Measurements from ENCODE around the gene ERP44.
"Not testable (repeated sequence)": the region's sequence is repeated elsewhere in the genome, so short reads cannot be mapped to it uniquely, and the experiment has no call there.

Gene ERP44

DNA sequence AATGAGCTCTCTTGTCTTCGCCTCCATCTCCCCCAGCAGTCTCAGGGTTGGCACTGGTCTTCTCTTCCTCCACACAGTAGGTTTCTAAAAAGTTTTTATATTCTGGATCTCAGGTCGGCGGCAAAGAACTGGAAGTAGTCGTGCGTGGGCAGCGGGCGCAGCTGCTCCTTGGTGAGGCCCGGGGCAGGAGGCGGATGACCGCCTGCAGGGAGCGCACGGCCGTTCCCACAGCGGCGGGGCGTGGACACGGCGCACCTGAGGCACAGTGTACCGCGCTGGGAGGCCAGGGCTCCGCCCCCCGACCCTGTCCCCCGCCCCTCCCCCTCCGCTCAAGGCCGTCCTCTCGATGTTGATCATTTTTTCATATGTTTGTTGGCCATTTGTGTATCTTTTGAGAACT, 99.9 kb downstream of the ERP44 start:
- DNase-seq: no peak

DNA sequence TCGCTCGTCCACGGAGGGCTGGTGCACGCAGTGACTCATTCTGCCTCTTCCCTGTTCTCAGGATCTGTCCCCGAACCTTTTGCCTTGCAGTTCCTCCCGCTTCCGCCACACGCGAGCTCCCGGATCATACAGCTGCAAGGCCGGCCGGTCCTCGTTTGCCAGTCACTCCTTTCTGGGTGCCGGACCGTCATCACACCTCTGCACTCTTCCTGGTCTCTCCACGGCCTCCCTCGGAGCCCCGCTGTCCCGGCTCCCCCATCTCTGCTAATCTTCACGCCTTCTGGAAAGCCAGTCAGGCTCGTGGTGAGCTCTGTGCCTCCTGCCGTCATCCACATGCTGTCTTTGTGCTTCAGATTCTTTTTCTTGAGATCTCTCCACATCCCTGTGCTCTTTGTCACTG, 100.5 kb downstream of the ERP44 start:
- no peak for DNase-seq

DNA sequence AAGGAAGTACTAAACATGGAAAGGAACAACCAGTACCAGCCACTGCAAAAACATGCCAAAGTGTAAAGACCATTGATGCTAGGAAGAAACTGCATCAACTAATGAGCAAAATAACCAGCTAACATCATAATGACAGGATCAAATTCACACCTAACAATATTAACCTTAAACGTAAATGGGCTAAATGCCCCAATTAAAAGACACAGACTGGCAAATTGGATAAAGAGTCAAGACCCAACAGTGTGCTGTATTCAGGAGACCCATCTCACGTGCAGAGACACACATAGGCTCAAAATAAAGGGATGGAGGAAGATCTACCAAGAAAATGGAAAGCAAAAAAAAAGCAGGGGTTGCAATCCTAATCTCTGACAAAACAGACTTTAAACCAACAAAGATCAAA, 108.3 kb downstream of the ERP44 start:
- DNase-seq: not testable (repeated sequence)

DNA sequence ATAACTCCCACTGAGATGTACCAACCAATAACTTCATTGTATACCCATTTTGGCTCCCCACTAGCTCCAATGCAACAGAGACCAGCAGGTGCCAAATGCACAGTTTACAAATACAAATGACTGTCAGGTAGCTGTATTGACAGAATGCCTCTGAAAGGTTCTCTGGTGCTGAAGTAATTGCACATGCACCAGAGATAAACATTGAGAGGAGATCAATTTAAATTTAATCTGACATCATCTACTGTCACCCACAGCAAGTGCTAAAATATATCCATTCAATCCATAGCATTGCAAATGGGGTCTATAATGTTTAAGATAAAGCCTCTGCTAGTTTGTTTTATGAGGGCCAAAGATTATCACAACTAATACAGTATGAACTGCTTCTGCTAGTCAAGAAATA, 112.2 kb downstream of the ERP44 start:
- no peak for DNase-seq

DNA sequence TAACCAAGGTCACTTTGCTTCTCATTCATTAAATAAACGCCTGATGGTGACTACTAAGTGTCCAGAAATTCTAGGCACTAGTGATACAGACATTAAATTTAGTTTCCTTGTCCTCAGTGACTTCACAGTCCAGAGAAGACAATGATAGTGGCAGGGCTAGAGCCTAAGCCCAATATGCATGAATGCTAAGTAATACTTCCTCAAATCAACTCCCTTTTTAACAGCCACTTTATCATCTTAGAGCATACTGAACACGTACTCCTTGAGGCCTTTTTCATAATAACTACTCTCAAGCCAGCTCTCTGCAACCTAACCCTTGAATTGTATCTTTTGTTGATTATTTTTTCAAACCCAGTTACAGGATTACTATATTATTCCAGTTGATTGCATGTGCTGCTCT, 118.2 kb downstream of the ERP44 start:
- no peak for DNase-seq

DNA sequence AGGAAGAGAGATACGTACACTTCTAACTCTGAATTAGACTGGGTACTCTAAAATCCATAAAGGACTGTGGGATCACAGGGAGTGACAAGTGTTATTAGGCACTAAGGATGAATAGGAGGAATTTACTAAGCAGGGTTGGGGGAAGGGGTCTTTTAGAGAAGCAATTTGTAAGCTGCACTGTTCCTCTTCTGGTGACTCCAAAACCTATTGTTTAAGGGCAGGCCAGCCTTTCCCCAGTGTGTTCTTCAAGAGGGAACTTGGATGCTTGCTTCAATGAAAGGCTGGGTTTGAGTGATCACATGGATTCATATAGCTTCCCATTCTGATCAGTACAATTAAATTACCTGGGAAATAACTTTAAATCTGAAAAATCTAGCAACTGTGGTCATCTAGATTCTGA, 120.6 kb downstream of the ERP44 start:
- no peak for DNase-seq

DNA sequence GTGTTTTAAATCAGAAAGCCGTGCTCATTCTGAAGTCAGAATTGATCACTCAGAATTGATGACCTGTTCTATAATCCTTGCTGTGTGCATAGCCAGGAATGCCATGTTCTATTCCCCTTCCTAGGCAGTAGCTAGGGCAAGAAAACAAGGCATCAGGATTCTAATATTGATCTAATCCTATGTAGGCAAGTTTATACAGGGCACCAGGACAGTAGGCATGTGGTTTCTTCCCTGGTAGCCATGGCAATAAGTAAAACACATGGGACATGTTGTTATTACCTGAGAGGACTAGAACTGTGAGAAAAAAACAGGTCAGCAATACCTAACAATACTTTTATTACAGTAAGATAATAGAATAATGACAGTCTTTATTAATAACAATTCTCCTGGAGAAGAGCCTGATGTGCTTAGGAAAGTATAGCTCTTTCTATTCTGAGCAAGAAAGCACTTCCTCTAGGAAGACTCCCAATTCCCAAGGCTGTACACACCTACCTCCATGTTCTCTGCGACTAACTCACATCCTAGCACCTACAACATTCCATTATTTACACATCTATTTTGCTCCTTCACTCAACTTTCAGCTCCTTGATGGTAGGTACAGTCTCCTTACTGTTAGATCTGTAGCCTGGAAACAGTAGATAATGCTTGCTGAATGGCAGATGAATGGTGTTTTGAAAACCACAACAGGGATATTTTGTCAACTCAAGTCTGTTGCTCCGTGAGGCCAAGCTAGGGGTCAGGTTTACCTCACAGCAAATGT, 121.6 kb downstream of the ERP44 start:
- no peak for DNase-seq

DNA sequence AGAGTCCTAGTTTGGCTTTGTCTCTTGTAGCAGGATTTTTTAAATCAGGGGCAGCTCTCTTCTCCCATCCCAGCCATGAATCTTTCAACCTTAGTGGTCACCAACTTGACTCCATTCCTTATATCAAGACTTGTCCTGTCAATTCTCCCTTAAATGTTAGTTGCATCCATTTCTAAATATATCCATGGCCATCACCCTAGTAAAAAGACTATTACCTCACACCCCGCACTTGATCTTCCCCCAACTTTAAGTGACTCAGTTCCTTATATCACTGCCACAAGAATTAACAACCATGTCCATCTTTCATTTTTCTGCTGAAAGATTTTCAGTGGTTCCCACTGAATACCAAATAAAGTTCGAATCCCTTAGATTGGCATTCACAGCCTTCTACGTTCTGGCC, 125.3 kb downstream of the ERP44 start:
- DNase-seq: no peak

DNA sequence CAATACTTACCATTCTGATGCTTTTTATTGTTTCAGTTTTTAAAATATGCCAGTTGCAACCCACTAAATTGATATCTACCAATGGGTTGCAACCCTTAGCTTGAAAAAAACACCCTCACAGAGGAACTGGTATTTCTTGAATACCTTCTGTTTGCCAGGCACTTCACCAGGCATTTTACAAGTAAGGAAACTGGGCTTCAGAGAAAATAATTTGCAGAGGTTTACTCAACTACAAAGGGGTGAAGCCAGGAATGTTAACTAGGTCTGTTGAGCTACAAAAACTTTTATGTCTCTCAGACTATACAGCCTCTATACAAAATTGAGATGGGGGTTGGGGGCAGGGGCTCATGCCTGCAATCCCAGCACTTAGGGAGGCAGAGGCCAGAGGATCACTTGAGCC, 127.4 kb downstream of the ERP44 start:
- no peak for DNase-seq

DNA sequence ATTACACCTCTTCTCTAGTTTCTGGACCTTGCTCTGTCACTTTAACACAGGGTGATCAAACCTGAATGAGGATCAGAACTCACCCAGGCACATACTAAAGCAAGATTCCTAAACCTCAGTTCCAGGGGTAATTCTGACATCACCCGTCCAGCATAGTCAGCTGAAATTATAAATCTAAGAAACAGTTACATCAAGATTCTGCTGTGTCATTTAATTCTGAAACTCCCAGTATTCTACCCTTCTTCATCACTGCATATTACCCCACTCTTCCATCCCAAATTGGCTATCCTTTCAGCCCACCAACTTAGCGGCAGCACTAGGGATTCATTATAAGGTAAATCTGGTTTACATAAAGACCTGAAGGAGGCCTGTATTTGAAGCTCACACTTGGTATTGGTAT, 128.3 kb downstream of the ERP44 start:
- no peak for DNase-seq

DNA sequence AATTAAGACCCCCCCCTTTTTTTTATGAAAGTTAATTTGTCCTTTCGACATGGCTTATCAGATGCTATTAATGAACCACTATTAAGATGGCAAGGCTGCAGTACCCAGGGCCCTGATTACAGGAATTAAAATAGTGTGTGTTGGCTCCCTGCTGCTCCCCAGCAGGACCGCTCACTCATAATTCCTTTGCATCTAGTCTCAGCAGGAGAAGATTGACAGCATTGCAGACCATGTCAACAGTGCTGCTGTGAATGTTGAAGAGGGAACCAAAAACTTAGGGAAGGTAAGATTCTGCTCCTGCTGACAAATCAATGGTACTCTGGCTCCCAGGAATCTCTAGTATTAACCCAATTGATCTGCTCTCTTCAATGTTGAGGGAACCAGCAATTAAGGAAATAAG, 131.3 kb downstream of the ERP44 start:
- DNase-seq: no peak

DNA sequence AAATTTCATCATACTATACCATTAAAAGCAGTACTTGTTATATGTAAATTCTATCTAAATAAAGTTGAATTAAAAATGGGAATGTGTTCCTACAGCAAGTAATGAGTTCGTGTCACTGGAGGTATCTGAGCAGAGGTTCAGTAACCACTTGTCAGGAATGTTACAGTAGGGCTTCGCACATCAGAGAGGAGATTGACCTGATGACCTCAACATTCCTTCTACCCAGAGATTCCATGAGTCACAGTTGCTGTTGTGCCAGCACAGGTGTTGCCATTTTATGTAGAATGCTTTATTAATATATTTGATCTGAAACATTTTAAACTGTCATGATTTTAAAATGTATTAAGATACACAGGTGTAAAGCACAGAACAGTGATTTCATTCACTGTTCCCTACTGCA, 132.1 kb downstream of the ERP44 start:
- DNase-seq: no peak

DNA sequence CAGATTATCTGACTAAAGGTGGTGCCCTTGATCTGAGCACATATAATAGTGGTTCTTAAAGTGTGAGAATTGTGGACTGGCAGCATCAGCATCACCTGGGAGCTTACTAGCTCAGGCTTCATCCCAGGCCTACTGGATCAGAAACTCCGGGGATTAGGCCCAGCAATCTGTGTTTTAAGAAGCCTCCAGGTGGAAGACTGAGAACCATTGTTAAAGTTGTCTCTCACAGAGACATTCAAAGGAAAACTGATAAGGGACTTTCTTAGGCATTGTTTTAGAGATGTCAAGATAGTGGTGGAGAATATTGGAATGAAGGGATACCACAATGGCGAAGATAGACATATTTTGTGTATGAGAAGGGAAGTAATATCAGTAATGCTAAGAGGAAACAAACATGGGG, 132.8 kb downstream of the ERP44 start:
- no peak for DNase-seq

DNA sequence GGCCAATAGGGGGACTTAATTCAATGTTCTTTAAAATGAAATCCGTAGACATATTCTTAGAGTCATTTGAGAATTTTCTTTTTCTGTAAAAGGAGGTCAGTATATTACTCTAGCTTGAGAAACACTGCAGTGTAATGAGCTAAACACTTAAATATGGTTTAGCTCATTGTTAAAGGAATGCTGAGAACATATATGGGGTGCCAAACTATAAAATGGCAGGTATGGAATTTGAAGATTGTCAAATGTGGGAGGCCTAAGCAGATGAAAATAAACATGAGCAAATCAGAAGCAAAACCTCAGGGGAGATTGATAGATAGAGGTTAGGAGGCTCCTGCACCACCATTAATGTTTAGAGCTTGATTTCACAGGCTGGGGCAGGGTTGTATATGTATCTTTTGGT, 134.5 kb downstream of the ERP44 start:
- no peak for DNase-seq

DNA sequence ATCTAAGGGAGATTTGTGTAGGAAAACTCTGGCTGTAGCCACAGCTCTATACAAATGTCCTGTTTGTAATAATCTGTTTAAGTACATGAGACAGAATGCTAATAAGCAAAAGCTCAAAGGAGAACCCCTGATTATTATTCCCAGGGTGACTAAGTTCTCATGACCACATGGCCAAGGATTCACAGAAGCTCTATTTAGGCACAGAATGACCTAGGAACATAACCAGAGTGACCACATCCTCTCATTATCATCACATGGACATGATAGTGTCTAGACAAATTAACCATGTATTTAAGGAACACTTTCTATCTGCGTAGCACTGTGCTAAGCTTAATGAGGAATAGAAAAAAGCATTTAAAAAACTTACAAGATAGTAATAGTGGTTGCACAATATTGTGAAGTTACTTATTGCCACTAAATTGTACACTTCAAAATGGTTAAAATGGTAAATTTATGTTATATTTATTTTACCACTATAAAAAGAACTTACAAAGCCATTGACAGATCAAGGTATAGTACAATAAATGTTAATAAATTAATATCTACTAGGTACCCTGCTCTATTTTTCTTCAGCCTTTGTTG, 136.0 kb downstream of the ERP44 start:
- no peak for DNase-seq

DNA sequence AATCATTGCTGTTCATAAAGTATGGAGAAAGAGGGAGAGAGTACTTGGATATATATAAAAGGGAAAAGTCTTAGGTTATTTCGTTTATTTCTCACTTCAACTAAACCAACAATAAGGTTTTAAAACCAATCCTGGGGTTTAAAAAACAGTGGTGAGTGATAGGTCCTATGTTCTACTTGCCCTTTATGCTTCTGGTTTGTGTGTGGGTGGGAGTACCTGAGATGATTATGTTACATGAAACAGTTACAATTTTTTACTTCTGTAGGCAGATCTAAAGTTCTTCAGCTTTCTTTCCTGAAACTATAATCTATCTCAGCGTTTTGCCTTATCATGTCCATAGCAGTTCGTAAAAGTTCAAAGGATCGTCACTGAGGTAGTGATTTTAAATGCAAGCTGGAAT, 143.2 kb downstream of the ERP44 start:
- DNase-seq: no peak

DNA sequence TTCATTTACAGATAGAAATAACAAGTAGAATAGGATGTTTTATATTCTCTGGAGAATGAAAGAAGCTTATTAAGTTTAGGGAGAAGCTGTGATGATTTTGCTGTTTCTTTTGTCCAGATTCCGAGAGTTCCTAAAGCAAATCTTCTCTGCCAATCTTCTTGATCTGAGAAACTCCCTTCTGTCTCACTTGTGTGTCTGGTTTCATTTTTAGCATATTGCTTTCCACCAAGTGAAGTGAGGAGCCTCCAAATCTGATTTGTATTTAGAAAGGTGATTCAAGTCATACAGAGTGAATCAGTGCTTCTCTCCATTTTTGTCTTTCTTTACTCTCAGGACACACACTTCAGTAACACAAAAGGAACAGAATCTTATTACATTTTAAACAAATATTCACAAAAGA, 144.0 kb downstream of the ERP44 start:
- DNase-seq: no peak

DNA sequence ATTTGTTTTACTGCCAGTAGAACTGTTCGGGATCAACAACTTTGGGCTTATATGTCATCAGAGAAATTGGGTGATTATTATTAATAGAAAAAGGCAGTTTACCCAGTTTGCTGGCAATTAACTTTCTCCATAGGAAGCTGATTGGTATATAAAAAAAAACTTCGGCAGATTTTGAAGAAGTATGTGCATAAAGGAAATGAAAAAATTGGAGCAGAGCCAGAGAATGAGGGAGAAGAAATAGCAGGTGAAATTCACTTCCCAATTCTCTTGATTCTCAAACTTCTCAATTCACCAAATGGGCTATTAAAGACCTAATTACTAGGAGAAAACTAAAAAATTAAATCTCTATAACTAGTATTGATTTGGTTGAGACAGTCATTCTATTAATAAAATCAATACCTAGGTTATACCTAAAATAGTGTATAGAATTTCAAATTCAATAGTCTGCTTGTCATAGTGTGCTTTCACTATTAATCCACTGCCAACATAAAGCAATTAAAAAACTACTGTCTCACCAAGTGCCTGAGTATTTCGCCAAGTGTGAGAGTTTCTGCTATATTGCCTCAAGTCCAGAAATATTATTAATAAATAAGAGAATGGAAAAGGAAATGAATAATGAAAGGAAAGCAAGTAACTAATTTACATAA, 144.8 kb downstream of the ERP44 start:
- DNase-seq: no peak

DNA sequence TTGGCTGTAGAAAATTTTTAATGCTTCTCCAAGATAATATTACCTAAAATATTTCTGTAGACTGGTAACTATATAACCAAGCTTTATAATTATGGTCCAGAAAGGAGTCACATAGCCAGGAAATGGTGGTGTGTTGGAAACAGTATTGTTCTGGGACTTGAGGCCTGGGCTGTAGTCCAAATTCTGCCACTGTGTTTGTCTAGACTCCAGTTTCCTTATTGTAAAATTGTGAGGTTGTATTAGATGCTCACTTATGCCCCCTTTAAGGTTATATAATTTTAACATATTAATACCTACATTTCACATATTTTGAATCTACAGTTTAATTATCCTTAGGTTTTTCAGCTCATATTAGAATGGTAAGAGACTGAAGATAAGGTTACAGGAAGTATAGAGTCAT, 149.9 kb downstream of the ERP44 start:
- DNase-seq: no peak

DNA sequence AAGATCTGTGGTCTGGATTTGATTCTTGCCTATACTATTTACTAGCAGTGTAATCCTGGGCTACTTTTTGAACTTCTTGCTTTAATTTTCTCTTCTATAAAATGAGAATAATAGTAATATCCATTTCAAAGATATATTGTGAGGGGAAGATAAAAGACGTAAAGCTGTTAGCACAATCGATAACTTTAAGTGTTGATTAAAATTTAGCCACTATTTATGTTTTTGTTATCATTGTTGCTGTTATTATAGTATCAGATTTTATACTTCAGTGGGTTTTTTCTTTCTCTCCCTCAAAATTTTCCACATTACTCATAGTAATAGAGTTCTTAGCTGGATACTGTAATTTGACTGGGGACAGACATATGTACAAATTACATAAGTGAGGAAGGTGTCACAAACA, 150.3 kb downstream of the ERP44 start:
- DNase-seq: no peak

DNA sequence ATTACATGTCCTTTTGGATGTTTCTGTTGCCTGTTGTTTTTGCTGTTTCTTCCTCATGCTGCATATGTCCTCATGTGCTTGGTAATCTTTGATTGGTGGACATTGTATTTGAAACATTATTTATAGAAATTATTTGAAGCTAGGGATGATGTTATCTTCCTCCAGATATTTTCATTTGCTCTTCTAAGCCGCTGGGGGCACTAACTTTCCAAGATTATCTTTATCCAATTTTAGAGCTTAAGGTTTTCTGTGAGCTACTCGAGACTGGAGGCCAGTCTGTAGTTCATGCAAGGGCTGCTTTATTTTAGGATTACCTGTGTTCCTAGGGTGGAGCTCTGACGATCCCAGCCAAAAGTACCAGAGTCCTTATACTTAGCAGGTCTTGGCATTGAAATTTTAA, 151.4 kb downstream of the ERP44 start:
- DNase-seq: no peak

DNA sequence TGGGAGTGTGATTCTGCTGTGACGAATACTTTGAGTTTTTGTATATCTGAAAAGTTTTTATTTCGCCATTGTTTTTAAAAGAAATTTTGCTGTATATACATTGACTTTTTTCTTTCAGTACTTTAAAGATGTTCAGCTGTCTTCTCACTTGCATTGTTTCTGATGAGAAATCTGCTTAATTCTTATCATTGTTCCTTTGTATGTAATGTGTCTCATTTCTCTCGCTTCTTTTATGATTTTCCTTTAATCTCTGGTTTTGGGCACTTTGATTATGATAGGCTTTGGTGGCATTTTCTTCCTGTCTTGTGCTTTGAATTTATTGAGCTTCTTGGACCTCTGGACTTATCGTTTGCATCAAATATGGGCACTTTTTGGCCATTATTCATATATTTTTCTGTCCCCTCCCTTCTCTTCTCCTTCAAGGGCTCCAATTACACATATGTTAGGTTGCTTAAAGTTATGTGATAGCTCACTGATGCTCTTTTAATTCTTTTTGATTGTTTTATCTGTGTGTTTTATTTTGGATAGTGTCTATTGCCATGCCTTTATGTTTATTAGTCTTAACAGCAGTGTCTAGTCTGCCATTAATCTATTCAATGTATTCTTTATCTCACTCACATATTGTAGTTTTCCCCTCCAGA, 161.7 kb downstream of the ERP44 start:
- no peak for DNase-seq

DNA sequence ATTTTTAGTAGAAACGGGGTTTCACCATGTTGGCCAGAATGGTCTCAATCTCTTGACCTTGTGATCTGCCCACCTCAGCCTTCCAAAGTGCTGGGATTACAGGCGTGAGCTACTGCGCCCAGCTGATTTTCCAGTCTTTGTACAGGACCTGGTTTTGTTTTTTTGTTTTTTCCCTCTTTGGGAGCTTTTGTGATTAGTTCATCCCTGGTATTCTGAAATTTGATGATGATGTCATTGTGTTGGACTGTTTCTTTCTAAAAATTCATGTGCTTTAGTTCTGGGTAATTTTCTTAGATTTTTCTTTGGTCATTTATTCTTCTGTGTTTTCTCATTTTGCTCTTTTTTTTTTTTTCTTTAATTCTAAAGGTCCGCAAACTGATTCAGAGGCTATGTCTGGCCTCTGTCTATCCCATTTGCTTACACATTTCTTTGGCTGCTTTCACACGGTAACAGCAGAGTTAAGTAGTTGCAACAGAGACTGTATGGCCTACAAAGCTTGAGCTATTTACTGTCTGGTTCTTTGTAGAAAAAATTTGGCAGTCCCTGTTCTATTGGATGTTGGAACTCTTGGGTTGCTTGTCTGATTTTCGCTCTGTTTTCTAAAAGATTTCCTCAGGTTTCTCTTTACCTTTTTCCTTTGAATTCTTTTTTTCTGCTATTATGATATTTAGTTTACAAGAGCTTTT, 167.5 kb downstream of the ERP44 start:
- DNase-seq: no peak

DNA sequence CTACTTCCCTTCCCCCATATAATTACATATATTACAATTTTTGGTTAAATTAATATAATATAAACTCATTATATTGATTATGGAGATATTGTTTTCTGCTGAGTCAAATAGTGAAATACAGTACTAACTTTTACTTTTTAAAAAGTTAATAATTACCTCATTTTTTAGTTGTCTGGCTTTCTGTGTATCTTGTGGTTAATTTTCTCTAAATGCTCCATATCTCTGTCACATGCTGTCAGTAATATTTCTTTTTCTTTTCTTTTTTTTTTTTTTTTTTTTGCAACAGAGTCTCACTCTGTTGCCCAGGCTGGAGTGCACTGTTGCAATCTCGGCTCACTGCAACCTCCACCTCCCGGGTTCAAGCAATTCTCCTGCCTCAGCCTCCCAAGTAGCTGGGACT, 169.1 kb downstream of the ERP44 start:
- no peak for DNase-seq

Measured in CD4-positive, alpha-beta T cell treated with Interleukin-10 for 1 hour (primary cell).